CD14-positive monocyte (primary cell): Measurements from ENCODE around the gene GPANK1. TPM values are rescaled to one million over a fixed set of nuclear protein-coding genes. Genes with fewer than 3 reads are reported as not detected.

Source experiments
- DNase-seq, 3 donors: peaks; one replicate each; pipeline ENCODE4 v3.0.0-alpha.2; 2011 to 2022
- H2AFZ ChIP-seq: 2 replicates; pipeline ENCODE4 v1.6.0; 2012; ENCODE audit warnings: mild to moderate bottlenecking, low read depth, low read length, inconsistent platforms; ENCODE audit not compliant: insufficient read depth, poor library complexity, severe bottlenecking
- H3K27ac ChIP-seq, 2 donors: 1 replicate in 1 of 2; 2 replicates in 1 of 2; pipeline ENCODE4 v1.5.1; 2012 to 2013; ENCODE audit warnings: low read length in 2 of 2, control low read depth in 1 of 2, inconsistent platforms in 1 of 2, low read depth in 1 of 2, mild to moderate bottlenecking in 1 of 2
- H3K27me3 ChIP-seq, 2 donors: one replicate each; pipeline versions ENCODE4 v1.6.0 to v1.6.1; 2011 to 2013; ENCODE audit warnings: low read length in 2 of 2; ENCODE audit not compliant: control insufficient read depth in 2 of 2, insufficient read depth in 2 of 2
- H3K36me3 ChIP-seq, 2 donors: replicated peaks in 1 of 2; 1 replicate in 1 of 2; 2 replicates in 1 of 2; pipeline versions ENCODE4 v1.5.1 to v1.6.1; 2012 to 2013; ENCODE audit warnings: low read length in 2 of 2, control low read depth in 1 of 2, inconsistent platforms in 1 of 2, mild to moderate bottlenecking in 1 of 2; ENCODE audit not compliant: insufficient read depth in 2 of 2, control insufficient read depth in 1 of 2
- H3K4me1 ChIP-seq, 2 donors: 1 replicate in 1 of 2; 2 replicates in 1 of 2; pipeline versions ENCODE4 v1.5.1 to v1.6.1; 2012 to 2013; ENCODE audit warnings: low read length in 2 of 2, control low read depth in 1 of 2, inconsistent platforms in 1 of 2, mild to moderate bottlenecking in 1 of 2, moderate library complexity in 1 of 2; ENCODE audit not compliant: insufficient read depth in 2 of 2, control insufficient read depth in 1 of 2
- H3K4me2 ChIP-seq: replicated peaks from 2 replicates; pipeline ENCODE3; 2012; ENCODE audit warnings: low read length, moderate library complexity, mild to moderate bottlenecking; ENCODE audit not compliant: poor library complexity, severe bottlenecking; ENCODE audit errors: extremely low read depth
- H3K4me3 ChIP-seq, 3 experiments: fragments of 200-600 bp in 1 of 3; sonication (generic) in 1 of 3; replicated peaks in 1 of 3; 1 replicate in 2 of 3; 2 replicates in 1 of 3; pipeline ENCODE4 v1.5.1; 2011 to 2013; ENCODE audit warnings: low read length in 3 of 3, mild to moderate bottlenecking in 3 of 3, control low read depth in 2 of 3, low read depth in 2 of 3, inconsistent platforms in 1 of 3, moderate library complexity in 1 of 3
- H3K79me2 ChIP-seq: 2 replicates; pipeline ENCODE4 v1.6.0; 2012; ENCODE audit warnings: mild to moderate bottlenecking, control low read depth, inconsistent platforms, low read length, moderate library complexity; ENCODE audit not compliant: insufficient read depth
- H3K9ac ChIP-seq: 2 replicates; pipeline ENCODE4 v1.6.0; 2017; ENCODE audit warnings: low read length, mild to moderate bottlenecking; ENCODE audit not compliant: insufficient read depth, poor library complexity, severe bottlenecking
- H3K9me3 ChIP-seq, 2 donors: replicated peaks in 1 of 2; 1 replicate in 1 of 2; 2 replicates in 1 of 2; pipeline versions ENCODE4 v1.5.1 to v1.6.1; 2012 to 2013; ENCODE audit warnings: low read length in 2 of 2, control low read depth in 1 of 2; ENCODE audit not compliant: control insufficient read depth in 1 of 2, insufficient read depth in 1 of 2
- H4K20me1 ChIP-seq: 2 replicates; pipeline ENCODE4 v1.6.0; 2012; ENCODE audit warnings: mild to moderate bottlenecking, low read length, control low read depth, moderate library complexity; ENCODE audit not compliant: insufficient read depth
- H3K27ac Mint-ChIP-seq, 7 donors: one replicate each; pipeline ENCODE4 v1.8.0; 2020; ENCODE audit warnings: mild to moderate bottlenecking in 7 of 7, mixed read lengths in 7 of 7, moderate library complexity in 6 of 7, inconsistent platforms in 2 of 7
- H3K27me3 Mint-ChIP-seq, 3 donors: one replicate each; pipeline ENCODE4 v1.8.0; 2021 to 2022; ENCODE audit warnings: low read depth in 3 of 3, mild to moderate bottlenecking in 3 of 3, mixed read lengths in 3 of 3, moderate library complexity in 3 of 3, inconsistent platforms in 1 of 3
- H3K36me3 Mint-ChIP-seq, 2 donors: one replicate each; pipeline ENCODE4 v1.8.0; 2020; ENCODE audit warnings: mixed read lengths in 2 of 2, inconsistent platforms in 1 of 2, mild to moderate bottlenecking in 1 of 2
- H3K4me1 Mint-ChIP-seq: one replicate; pipeline ENCODE4 v1.8.0; 2020; ENCODE audit warnings: mild to moderate bottlenecking, mixed read lengths
- H3K4me3 Mint-ChIP-seq, 2 donors: one replicate each; pipeline ENCODE4 v1.8.0; 2020; ENCODE audit warnings: mild to moderate bottlenecking in 2 of 2, mixed read lengths in 2 of 2, moderate library complexity in 1 of 2
- H3K9me3 Mint-ChIP-seq, 7 donors: one replicate each; pipeline ENCODE4 v1.8.0; 2020 to 2022; ENCODE audit warnings: mixed read lengths in 7 of 7, mild to moderate bottlenecking in 6 of 7, moderate library complexity in 6 of 7, inconsistent platforms in 2 of 7
- CTCF ChIP-seq: fragments of 200-600 bp; IDR thresholded peaks from one replicate; pipeline ENCODE4 v1.8.0; 2022; ENCODE audit warnings: antibody characterized with exemption, mild to moderate bottlenecking
- WGBS: methylation state at CpG from one replicate; pipeline ENCODE4 v1.1.5; 2013; ENCODE audit warnings: missing lambda C conversion rate; ENCODE audit not compliant: insufficient coverage; 5-methylcytosine and 5-hydroxymethylcytosine counted together
- intact Hi-C, 2 donors: fragments of 100-400 bp; cut with micrococcal nuclease; formaldehyde crosslinking; loops; one replicate each; pipeline versions ENCODE4 v1.15.0 to v1.15.1; 2023
- polyA plus RNA-seq, 3 donors: library from polyadenylated mRNA; depleted of rRNA in 1 of 3; unstranded in 2 of 3; stranded (reverse) in 1 of 3; fragments of 300-500 nt in 2 of 3; fragments of >200 nt in 1 of 3; fragmentation: Illumina TruSeq in 2 of 3; gene quantifications; 1 replicate in 2 of 3; 2 replicates in 1 of 3; pipeline ENCODE4 v1.2.3, GENCODE V29; 2012 to 2021

GPANK1 gene
- polyA plus RNA-seq, 3 donors, result 10.8 to 13.9 (median 12.0) TPM

GRCh38 chr6:31693535-31693934 lies 28.7 kb upstream of the GPANK1 start:
- intact Hi-C loops, result no loop called here
- Histone ChIP-seq H3K9me3 (no peaks in the 10 kb centered on the region), H4K20me1 (peaks cover 41% of the 10 kb centered on the region), H3K4me1 (peaks cover 9 to 10% of the 10 kb centered on the region in 2 donors), H3K4me3 (no peak overlapping the region), H3K36me3 (peaks cover 76 to 95% of the 10 kb centered on the region in 2 donors), H3K9ac (no peak overlapping the region), H3K27ac (no peak overlapping the region), H3K27me3 (no peaks in the 10 kb centered on the region), H3K79me2 (peaks cover 16% of the 10 kb centered on the region), H3K4me2 (no peak overlapping the region), H2AFZ (no peak overlapping the region)
- Mint-ChIP-seq H3K27ac (no peak overlapping the region), H3K4me3 (no peak overlapping the region), H3K9me3 (no peaks in the 10 kb centered on the region), H3K36me3 (peaks cover 77 to 91% of the 10 kb centered on the region in 2 donors), H3K27me3 (no peaks in the 10 kb centered on the region), H3K4me1 (peaks cover 20% of the 10 kb centered on the region)
- no peak for DNase-seq
- 72% methylated on average over 2 of the region's 6 CpGs for whole genome bisulfite sequencing
- no peak for TF ChIP-seq CTCF

GRCh38 chr6:31692886-31693285 lies 28.1 kb upstream of the GPANK1 start:
- Mint-ChIP-seq H3K4me3 (no peak overlapping the region), H3K27ac (peak overlapping the region in 1 of 7 donors; percentile 42), H3K9me3 (no peaks in the 10 kb centered on the region), H3K36me3 (peaks cover 82 to 94% of the 10 kb centered on the region in 2 donors), H3K27me3 (peaks cover 0 to under 1% (median 0%) of the 10 kb centered on the region in 3 donors), H3K4me1 (peaks cover 20% of the 10 kb centered on the region)
- peaks cover 13% of the 10 kb centered on the region for H3K79me2 ChIP-seq
- H3K4me3 ChIP-seq, result no peak overlapping the region
- H3K27me3 ChIP-seq, result no peaks in the 10 kb centered on the region
- H2AFZ ChIP-seq, result no peak overlapping the region
- no peak overlapping the region for H3K4me2 ChIP-seq
- no peak for TF ChIP-seq CTCF
- no peak overlapping the region for H3K9ac ChIP-seq
- 91% methylated on average over 8 of the region's 9 CpGs for WGBS
- no peaks in the 10 kb centered on the region for H3K9me3 ChIP-seq
- H3K4me1 ChIP-seq, result peaks cover 9 to 10% of the 10 kb centered on the region in 2 donors
- intact Hi-C loops, result no loop called here
- DNase-seq, result no peak
- no peak overlapping the region for H3K27ac ChIP-seq
- H4K20me1 ChIP-seq, result peaks cover 34% of the 10 kb centered on the region
- H3K36me3 ChIP-seq, result peaks cover 82 to 98% of the 10 kb centered on the region in 2 donors
